COR-L47 (cell line): Measurements from ENCODE around the gene IFNLR1.

ENCODE experiments used
- DNase-seq: peaks from one replicate; lab custom pipeline; 2025; lab: John Stamatoyannopoulos, UW

The IFNLR1 gene

DNA sequence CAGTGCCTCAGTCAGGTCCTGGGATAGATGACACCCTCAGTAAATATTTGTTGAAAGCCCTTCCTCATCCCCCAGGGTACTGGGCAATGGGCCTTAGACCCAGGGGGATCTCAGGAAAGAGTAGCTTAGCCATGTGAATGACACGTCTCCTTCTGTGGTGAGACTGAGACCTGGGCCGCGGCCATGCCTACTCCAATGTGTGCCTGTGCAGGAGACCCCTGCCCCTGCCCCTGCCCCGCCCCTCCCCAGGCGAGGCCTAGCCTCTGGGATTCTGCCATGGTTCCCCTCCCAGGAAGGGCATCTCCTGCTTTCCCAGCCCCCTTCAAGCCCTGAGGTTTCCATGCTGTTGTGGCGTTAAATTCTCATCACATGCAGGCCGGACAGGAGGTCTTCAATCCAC, 82.2 kb downstream of the IFNLR1 start:
- DNase-seq, result no peak
